MV-4-11 (cell line): ENCODE data around the gene RGL2.
A peak's percentile ranks its signal among the peaks of the same experiment; 100 is the strongest.
"Not testable (repeated sequence)": the region's sequence is repeated elsewhere in the genome, so short reads cannot be mapped to it uniquely, and the experiment has no call there.

Experiments used
- DNase-seq: peaks from one replicate; lab custom pipeline; 2025; lab: John Stamatoyannopoulos, UW

Gene RGL2, protein sequence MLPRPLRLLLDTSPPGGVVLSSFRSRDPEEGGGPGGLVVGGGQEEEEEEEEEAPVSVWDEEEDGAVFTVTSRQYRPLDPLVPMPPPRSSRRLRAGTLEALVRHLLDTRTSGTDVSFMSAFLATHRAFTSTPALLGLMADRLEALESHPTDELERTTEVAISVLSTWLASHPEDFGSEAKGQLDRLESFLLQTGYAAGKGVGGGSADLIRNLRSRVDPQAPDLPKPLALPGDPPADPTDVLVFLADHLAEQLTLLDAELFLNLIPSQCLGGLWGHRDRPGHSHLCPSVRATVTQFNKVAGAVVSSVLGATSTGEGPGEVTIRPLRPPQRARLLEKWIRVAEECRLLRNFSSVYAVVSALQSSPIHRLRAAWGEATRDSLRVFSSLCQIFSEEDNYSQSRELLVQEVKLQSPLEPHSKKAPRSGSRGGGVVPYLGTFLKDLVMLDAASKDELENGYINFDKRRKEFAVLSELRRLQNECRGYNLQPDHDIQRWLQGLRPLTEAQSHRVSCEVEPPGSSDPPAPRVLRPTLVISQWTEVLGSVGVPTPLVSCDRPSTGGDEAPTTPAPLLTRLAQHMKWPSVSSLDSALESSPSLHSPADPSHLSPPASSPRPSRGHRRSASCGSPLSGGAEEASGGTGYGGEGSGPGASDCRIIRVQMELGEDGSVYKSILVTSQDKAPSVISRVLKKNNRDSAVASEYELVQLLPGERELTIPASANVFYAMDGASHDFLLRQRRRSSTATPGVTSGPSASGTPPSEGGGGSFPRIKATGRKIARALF

DNA sequence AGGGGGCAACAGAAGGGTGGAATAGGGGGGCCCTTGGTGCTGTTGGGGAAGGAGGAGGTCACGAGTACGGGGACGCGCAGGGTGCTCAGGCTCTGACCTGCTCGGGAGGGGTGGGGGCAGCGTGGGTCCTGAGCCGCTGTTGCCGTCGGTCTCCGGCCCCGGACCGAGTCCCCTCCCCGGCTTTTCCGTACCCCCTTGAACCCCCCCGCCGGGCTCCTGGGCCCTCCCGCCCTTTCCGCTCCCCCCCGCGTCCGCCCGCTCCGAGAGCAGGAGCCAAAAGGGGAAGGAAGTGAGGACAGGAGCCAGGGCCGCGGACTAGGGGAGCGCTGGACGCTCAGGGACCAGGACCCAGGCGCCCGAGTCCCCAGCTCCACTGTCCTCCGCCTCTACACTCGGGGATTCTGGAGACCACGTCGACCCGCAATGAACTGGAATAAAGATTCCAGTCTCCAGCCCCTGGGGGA lies at the start of gene RGL2:
RGL2 (minus strand) TSS at position 170 of the 464 bp plus-strand sequence. CDS start 332 bp downstream, outside the sequence.
- DNase-seq, result peak; percentile 63

- DNase-seq, result no peak
Observed at GRCh38 chr6:33347816-33348215, 49.1 kb upstream of the RGL2 start.

- DNase-seq, result not testable (repeated sequence)
Observed at GRCh38 chr6:33346972-33347371, 48.2 kb upstream of the RGL2 start.

- peak; percentile 35 for DNase-seq
Observed at GRCh38 chr6:33344701-33345697, 46.3 kb upstream of the RGL2 start.

- no peak for DNase-seq
Observed at GRCh38 chr6:33343953-33344611, 45.3 kb upstream of the RGL2 start.

DNA sequence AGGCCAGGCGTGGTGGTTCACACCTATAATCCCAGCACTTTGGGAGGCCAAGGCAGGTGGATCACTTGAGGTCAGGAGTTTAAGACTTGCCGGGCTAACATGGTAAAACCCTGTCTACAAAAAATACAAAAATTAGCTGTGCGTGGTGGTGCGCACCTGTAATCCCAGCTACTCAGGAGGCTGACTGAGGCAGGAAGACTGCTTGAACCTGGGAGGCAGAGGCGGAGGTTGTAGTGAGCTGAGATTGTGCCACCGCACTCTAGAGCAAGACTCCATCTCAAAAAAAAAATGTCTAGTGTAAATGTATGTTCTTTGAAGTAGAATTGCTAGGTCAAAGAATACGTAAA lies 44.8 kb upstream of the RGL2 start:
- not testable (repeated sequence) for DNase-seq

DNA sequence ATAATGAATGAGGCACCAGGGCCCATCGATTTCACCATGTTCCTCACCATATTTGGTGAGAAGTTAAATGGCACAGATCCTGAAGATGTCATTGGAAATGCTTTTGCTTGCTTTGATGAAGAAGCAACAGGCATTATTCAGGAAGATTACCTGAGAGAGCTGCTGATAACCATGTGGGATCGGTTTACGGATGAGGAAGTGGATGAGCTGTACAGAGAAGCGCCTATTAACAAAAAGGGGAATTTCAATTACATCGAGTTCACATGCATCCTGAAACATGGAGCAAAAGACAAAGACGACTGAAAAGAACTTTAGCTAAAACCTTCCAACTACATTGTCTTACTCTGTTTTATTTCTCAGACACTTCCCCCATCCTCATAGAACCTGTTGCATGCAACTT lies 40.5 kb upstream of the RGL2 start:
- no peak for DNase-seq

DNA sequence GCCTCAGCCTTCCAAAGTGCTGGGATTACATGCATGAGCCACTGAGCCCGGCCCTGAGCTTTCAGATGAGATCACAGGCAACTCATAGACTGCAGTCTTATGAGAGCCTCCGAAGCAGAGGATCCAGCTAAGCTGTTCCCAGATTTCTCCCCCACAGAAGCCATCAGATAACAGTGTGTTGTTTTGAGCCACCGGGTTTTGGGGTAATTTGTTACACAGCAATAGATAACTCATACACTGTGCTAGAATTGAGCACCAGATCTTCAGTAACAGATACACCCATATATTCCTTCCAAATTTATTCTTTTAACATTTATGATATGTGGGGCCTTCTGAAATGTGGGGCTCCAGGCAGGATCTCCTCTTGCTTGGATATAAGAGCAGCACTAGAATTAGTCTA lies 37.8 kb upstream of the RGL2 start:
- no peak for DNase-seq

GRCh38 chr6:33335916-33336315 lies 37.2 kb upstream of the RGL2 start:
- peak; percentile 39 for DNase-seq

GRCh38 chr6:33333666-33334065 lies 34.9 kb upstream of the RGL2 start:
- DNase-seq, result no peak

DNA sequence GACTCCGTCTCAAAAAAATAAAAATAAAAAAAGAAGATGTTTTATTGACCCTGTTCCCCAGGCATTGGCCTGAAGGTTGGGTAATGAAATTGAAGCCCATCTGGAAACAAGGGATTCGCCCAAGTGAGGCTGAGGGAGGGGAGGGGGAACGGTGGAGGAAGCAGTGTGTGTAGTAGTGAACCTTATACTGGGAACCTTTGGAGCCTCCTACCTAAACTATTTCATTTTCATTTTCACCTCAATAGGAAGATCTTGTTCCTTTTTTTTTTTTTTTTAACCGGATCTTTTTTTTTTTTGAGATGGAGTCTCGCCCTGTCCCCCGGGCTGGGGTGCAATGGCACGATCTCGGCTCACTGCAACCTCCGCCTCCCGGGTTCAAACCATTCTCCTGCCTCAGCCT lies 32.0 kb upstream of the RGL2 start:
- no peak for DNase-seq

- DNase-seq, result no peak
Observed at GRCh38 chr6:33329058-33329457, 30.3 kb upstream of the RGL2 start.

DNA sequence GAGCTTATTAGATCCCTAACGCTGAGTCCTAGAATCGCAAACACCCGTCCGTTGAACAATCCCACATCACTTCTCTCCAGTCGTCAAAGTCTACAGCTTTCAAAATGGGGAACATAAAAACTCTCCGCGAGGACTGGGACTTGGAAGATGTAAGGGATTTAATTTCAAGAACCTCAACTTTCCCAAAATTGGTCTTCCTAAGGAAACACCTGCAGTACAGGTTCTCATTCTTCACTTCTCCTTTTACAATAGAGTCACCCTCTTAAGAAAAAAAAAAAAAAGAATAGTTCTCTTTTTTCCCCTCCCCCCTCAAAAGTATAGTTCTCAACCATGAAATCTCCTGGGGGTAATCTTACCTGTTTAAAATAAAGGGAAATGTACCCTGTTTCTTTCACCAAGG lies 25.4 kb upstream of the RGL2 start:
- DNase-seq, result peak; percentile 52

DNA sequence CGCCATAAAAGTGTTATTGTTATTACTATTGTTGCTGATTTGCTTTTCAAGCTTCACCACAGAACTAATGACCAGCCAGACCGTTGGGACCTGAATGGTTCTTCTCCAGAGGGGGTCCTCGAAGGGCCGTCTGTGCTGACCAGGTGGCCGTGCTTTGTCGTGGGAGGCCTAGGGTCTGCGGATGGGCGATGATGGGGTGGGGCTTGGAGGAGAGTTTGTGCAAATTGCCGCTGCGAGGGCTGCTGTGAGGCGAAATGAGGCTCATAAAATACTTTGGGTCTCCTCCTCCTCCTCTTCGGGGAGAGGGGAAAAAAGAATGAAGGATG lies 24.8 kb upstream of the RGL2 start:
- DNase-seq, result no peak

- DNase-seq, result no peak
Observed at GRCh38 chr6:33321227-33321626, 22.5 kb upstream of the RGL2 start.

DNA sequence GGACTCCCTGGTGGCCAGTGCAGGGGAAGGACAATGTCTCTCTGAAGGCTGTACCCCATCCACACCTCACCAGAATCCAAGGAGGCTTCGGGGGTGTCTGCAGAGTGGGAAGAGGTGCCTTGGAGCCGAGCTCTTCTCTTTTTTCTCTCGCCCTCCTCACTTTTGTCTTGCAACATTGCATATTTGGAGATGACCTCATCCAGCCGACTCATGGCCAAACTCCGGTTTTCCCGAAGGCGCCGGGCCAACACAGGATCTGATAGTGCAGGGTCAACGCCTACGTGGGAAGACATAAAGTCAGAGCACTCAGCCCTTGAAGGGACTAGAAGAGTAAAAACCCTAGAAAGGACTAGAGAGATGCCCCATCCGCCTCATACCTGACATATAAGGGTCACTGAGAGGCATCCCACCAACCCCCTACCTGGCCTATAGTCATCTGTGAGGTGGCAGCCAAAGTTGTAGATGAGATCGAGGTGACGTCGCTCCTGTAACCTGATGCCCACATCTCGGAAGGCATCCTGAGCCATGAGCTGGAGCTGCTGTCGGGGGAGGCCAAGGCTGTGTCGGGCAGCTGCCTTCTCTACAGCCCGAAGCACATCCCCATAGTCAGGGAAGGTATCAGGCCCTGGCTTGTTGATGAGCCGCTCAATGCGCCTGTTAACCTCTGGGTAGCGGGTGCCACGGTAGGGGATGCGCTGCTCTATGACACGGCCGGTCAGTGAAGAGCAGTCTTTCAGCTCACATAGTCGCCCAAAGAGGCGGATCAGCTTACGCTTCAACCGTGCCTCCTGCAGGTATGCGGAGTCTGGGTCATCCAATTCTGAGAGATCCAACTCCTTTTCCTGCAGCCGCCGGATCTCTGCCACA lies 21.8 kb upstream of the RGL2 start:
- DNase-seq, result no peak

DNA sequence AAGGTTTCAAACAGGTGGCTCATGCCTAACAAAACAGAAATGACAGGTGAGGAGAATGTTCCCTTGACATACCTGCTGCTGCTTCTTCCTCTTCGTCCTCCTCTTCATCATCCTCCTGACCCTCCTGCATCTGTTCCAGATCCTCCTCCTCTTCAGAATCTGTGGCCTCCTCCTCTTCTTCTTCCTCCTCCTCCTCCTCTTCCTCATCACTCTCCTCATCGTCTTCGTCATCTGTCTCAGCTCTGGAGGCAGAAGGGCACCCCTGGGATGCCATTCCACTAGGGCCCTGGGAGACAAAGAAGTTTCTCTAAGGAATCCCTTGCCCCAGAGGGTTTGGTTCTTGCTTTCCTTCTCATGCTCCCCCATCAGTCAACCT lies 21.2 kb upstream of the RGL2 start:
- no peak for DNase-seq

GRCh38 chr6:33318426-33319073 lies 19.8 kb upstream of the RGL2 start:
- DNase-seq, result no peak

DNA sequence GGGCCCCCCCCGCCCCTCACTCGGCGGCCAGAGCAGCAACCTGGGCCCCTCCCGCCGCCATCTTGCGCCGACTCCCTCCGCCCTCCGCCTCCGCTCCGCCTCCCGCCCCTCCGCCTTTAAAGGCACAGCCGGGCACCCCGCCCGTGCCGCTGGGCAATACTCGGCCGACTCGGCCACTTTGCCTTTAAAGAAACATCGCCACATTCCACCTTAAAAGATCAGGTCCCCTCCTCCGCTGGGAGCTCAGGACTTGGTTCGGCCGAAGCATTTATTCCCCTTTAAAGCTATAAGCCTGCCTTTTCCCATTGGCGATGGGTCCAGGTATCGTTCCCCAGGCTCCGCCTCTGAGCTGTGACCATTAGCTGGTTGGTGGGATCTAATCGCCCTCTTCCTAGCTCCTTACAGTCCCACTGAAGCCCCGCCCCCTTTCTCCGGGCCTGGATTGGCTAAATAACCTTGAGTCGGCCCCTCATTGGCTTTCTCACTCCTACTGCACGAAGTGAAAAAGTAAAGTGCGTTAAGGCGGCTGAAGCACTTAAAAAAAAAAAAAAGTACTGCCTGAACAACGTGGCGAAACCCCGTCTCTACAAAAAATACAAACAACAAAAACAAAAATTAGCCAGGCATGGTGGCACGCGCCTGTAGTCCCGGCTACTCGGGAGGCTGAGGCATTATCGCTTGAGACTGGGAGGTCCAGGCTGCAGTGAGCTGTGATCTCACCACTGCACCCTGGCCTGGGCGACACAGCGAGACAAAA lies 19.1 kb upstream of the RGL2 start, which contains the start of gene ZBTB22:
ZBTB22 (minus strand) TSS at position 76 of the 757 bp plus-strand sequence. CDS start 828 bp downstream, outside the sequence.
- DNase-seq, result peak; percentile 99

GRCh38 chr6:33317419-33317668 lies 18.6 kb upstream of the RGL2 start:
- no peak for DNase-seq
